Inflammatory macrophage (primary cell): ENCODE results near the gene FARP2.
"Not testable (repeated sequence)": the region's sequence is repeated elsewhere in the genome, so short reads cannot be mapped to it uniquely, and the experiment has no call there.

ENCODE experiments used
- DNase-seq, 2 donors: peaks; one replicate each; pipeline ENCODE4 v3.0.0-alpha.2; 2020 to 2022

Gene FARP2

GRCh38 chr2:241413501-241413900, 57.4 kb downstream of the FARP2 start:
- not testable (repeated sequence) for DNase-seq

GRCh38 chr2:241413929-241414580, 58.0 kb downstream of the FARP2 start:
- no peak for DNase-seq

- no peak for DNase-seq
Measured at GRCh38 chr2:241415196-241415595, 59.1 kb downstream of the FARP2 start.

- no peak for DNase-seq
Measured at GRCh38 chr2:241417626-241418025, 61.5 kb downstream of the FARP2 start.

- DNase-seq: no peak
Measured at GRCh38 chr2:241421330-241421729, 65.2 kb downstream of the FARP2 start.

GRCh38 chr2:241421942-241422341, 65.9 kb downstream of the FARP2 start:
- not testable (repeated sequence) for DNase-seq

GRCh38 chr2:241422350-241422749, 66.3 kb downstream of the FARP2 start:
- no peak for DNase-seq

- DNase-seq: not testable (repeated sequence)
Measured at GRCh38 chr2:241423489-241423888, 67.4 kb downstream of the FARP2 start.

- no peak for DNase-seq
Measured at GRCh38 chr2:241425368-241425767, 69.3 kb downstream of the FARP2 start.

- DNase-seq: no peak
Measured at GRCh38 chr2:241430178-241430577, 74.1 kb downstream of the FARP2 start.

- DNase-seq: no peak
Measured at GRCh38 chr2:241432824-241433448, 76.9 kb downstream of the FARP2 start.

- DNase-seq: no peak
Measured at GRCh38 chr2:241437179-241437578, 81.1 kb downstream of the FARP2 start.

- no peak for DNase-seq
Measured at GRCh38 chr2:241441492-241441891, 85.4 kb downstream of the FARP2 start.

- peak; percentile 26 to 27 for DNase-seq
Measured at GRCh38 chr2:241443486-241444223, 87.6 kb downstream of the FARP2 start.

- DNase-seq: no peak
Measured at GRCh38 chr2:241445426-241445825, 89.3 kb downstream of the FARP2 start.

GRCh38 chr2:241450092-241450491, 94.0 kb downstream of the FARP2 start:
- DNase-seq: not testable (repeated sequence)

- DNase-seq: no peak
Measured at GRCh38 chr2:241451840-241452506, 95.9 kb downstream of the FARP2 start.

GRCh38 chr2:241453919-241454318, 97.8 kb downstream of the FARP2 start:
- DNase-seq: not testable (repeated sequence)

- DNase-seq: no peak
Measured at GRCh38 chr2:241454837-241455485, 98.9 kb downstream of the FARP2 start.

GRCh38 chr2:241456546-241456945, 100.5 kb downstream of the FARP2 start:
- no peak for DNase-seq

GRCh38 chr2:241458687-241459086, 102.6 kb downstream of the FARP2 start:
- DNase-seq: no peak

- no peak for DNase-seq
Measured at GRCh38 chr2:241459520-241459919, 103.4 kb downstream of the FARP2 start.

GRCh38 chr2:241460631-241461030, 104.5 kb downstream of the FARP2 start:
- no peak for DNase-seq
